Tibial nerve (tissue), 4 donors: ENCODE results near the gene CFAP410. TPM values are rescaled to one million over a fixed set of nuclear protein-coding genes. Genes with fewer than 3 reads are reported as not detected.
A peak's percentile ranks its signal among the peaks of the same experiment; 100 is the strongest.

Experiments used
- DNase-seq, 2 donors: peaks; one replicate each; pipeline ENCODE4 v3.0.0-alpha.2; 2019; ENCODE audit warnings: low spot score in 2 of 2
- H3K27ac ChIP-seq, 4 donors: fragments of 200-600 bp; sonication (generic) in 3 of 4; one replicate each; pipeline ENCODE4 v1.5.1; 2017 to 2019; ENCODE audit warnings: mild to moderate bottlenecking in 1 of 4
- H3K27me3 ChIP-seq, 2 donors: fragments of 200-600 bp; sonication (generic) in 1 of 2; one replicate each; pipeline versions ENCODE4 v1.5.1 to v1.6.0; 2017 to 2019
- H3K36me3 ChIP-seq, 3 donors: fragments of 200-600 bp; sonication (generic); one replicate each; pipeline ENCODE4 v1.5.1; 2018 to 2019
- H3K4me1 ChIP-seq, 4 donors: fragments of 200-600 bp; sonication (generic) in 3 of 4; one replicate each; pipeline ENCODE4 v1.5.1; 2017 to 2019
- H3K4me3 ChIP-seq, 4 donors: fragments of 200-600 bp; sonication (generic) in 3 of 4; one replicate each; pipeline ENCODE4 v1.5.1; 2017 to 2019; ENCODE audit warnings: mild to moderate bottlenecking in 1 of 4, moderate library complexity in 1 of 4
- H3K9me3 ChIP-seq, 4 donors: fragments of 200-600 bp; sonication (generic) in 3 of 4; one replicate each; pipeline ENCODE4 v1.5.1; 2017 to 2019
- CTCF ChIP-seq, 5 experiments: fragments of 200-600 bp in 3 of 5; fragments of 450-650 bp in 2 of 5; sonication (generic) in 3 of 5; IDR thresholded peaks; one replicate each; pipeline ENCODE4 v1.5.1; 2016 to 2019; ENCODE audit warnings: antibody characterized with exemption in 5 of 5, mild to moderate bottlenecking in 3 of 5, moderate library complexity in 2 of 5
- EP300 ChIP-seq, 2 donors: sonication (generic); formaldehyde crosslinking; IDR thresholded peaks; one replicate each; pipeline ENCODE4 v1.6.1; 2017; ENCODE audit warnings: antibody characterized with exemption in 2 of 2, mild to moderate bottlenecking in 1 of 2
- POLR2A ChIP-seq, 2 donors: fragments of 450-650 bp; IDR thresholded peaks; one replicate each; pipeline ENCODE4 v1.6.1; 2017; ENCODE audit warnings: antibody characterized with exemption in 2 of 2, mild to moderate bottlenecking in 2 of 2, moderate library complexity in 2 of 2
- WGBS, 2 donors: methylation state at CpG; one replicate each; pipeline ENCODE4 v1.1.5; 2018; 5-methylcytosine and 5-hydroxymethylcytosine counted together
- total RNA-seq, 4 donors: library from RNA; depleted of rRNA; stranded (reverse); fragments of >200 nt; gene quantifications; one replicate each; pipeline ENCODE4 v1.1.0, GENCODE V29; 2016

Gene CFAP410
- total RNA-seq, 4 donors from 2014 or later = 38.0 to 69.8 (median 61.2) TPM

- 46 to 52% methylated on average over 9 to 10 of the region's 19 CpGs for WGBS, 2 donors
- no peak for DNase-seq
- TF ChIP-seq POLR2A (IDR thresholded peaks at IDR 0.05) = no peak
- no peaks in the 10 kb centered on the region for H3K27me3 ChIP-seq
- peak overlapping the region in 3 of 4 donors; percentile 5 to 74 (median 36) for H3K27ac ChIP-seq
- peaks cover 0 to 6% (median 0%) of the 10 kb centered on the region in 4 donors for H3K4me1 ChIP-seq
- H3K36me3 ChIP-seq = peaks cover 0 to 100% (median 13%) of the 10 kb centered on the region in 3 donors
- no peak overlapping the region for H3K4me3 ChIP-seq
- no peaks in the 10 kb centered on the region for H3K9me3 ChIP-seq
These were observed 21.9 kb downstream of the CFAP410 start for GRCh38 chr21:44317241-44317782.

- Histone ChIP-seq H3K36me3 (peaks cover 0 to 100% (median 15%) of the 10 kb centered on the region in 3 donors), H3K4me3 (no peak overlapping the region), H3K27me3 (no peaks in the 10 kb centered on the region), H3K4me1 (peaks cover 0 to 6% (median 0%) of the 10 kb centered on the region in 4 donors), H3K27ac (peak overlapping the region; percentile 7 to 74 (median 38)), H3K9me3 (no peaks in the 10 kb centered on the region)
- TF ChIP-seq EP300 (IDR thresholded peaks at IDR 0.05) (no peak), CTCF (IDR thresholded peaks at IDR 0.05) (no peak), POLR2A (IDR thresholded peaks at IDR 0.05) (no peak)
- 78 to 83% methylated on average over 14 to 26 of the region's 27 CpGs for WGBS, 2 donors
- no peak for DNase-seq
These were observed 22.8 kb downstream of the CFAP410 start for GRCh38 chr21:44316277-44316900.

GRCh38 chr21:44315691-44316203, 23.4 kb downstream of the CFAP410 start:
- 91 to 94% methylated on average over 7 to 9 of the region's 16 CpGs for WGBS, 2 donors
- H3K27me3 ChIP-seq = no peaks in the 10 kb centered on the region
- H3K36me3 ChIP-seq = peaks cover 0 to 100% (median 20%) of the 10 kb centered on the region in 3 donors
- TF ChIP-seq POLR2A (IDR thresholded peaks at IDR 0.05) (no peak), CTCF (IDR thresholded peaks at IDR 0.05) (no peak), EP300 (IDR thresholded peaks at IDR 0.05) (no peak)
- H3K4me3 ChIP-seq = no peak overlapping the region
- H3K4me1 ChIP-seq = peaks cover 0 to 6% (median 0%) of the 10 kb centered on the region in 4 donors
- DNase-seq = no peak
- H3K27ac ChIP-seq = peak overlapping the region in 3 of 4 donors; percentile 30 to 74 (median 46)
- no peaks in the 10 kb centered on the region for H3K9me3 ChIP-seq

GRCh38 chr21:44314561-44314960, 24.6 kb downstream of the CFAP410 start:
- WGBS, 2 donors = 69 to 86% methylated on average over 8 to 11 of the region's 11 CpGs
- Histone ChIP-seq H3K27me3 (no peaks in the 10 kb centered on the region), H3K9me3 (no peaks in the 10 kb centered on the region), H3K36me3 (peaks cover 0 to 100% (median 21%) of the 10 kb centered on the region in 3 donors), H3K4me3 (no peak overlapping the region), H3K27ac (peak overlapping the region in 1 of 4 donors; percentile 74), H3K4me1 (peaks cover 0 to 10% (median 0%) of the 10 kb centered on the region in 4 donors)
- no peak for TF ChIP-seq POLR2A (IDR thresholded peaks at IDR 0.05)
- TF ChIP-seq CTCF (IDR thresholded peaks at IDR 0.05) = no peak
- TF ChIP-seq EP300 (IDR thresholded peaks at IDR 0.05) = no peak
- no peak for DNase-seq

- no peaks in the 10 kb centered on the region for H3K9me3 ChIP-seq
- 82 to 87% methylated on average over 15 of the region's 15 CpGs for WGBS, 2 donors
- H3K4me3 ChIP-seq = no peak overlapping the region
- H3K27ac ChIP-seq = peak overlapping the region in 1 of 4 donors; percentile 74
- H3K36me3 ChIP-seq = peaks cover 0 to 100% (median 21%) of the 10 kb centered on the region in 3 donors
- no peak for DNase-seq
- no peak for TF ChIP-seq EP300 (IDR thresholded peaks at IDR 0.05)
- no peak for TF ChIP-seq POLR2A (IDR thresholded peaks at IDR 0.05)
- TF ChIP-seq CTCF (IDR thresholded peaks at IDR 0.05) = no peak
- H3K4me1 ChIP-seq = peaks cover 0 to 14% (median 0%) of the 10 kb centered on the region in 4 donors
- no peaks in the 10 kb centered on the region for H3K27me3 ChIP-seq
These were observed 25.1 kb downstream of the CFAP410 start for GRCh38 chr21:44314128-44314527.
